Measurements from ENCODE around the gene CCBE1.

Gene CCBE1

DNA sequence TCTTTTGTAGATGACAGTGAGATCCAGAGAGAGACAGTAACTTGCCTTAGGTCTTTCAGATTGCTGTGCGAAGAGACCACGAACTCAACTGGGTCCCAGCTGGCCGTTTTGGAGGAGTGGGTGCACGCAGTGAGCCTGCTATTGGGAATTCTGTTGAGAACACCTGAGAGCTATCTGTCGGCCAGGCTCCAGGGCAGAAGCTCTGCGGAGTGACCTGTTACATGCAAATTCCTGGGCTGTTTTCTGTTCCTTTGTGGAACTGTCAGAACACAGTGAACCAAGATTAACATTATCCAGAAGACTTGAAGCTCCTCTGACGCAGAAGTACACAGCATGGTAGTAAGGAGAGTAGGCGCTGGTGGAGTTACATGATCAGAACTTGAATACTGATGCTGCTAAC is 238.6 kb downstream of the CCBE1 start:
- TF ChIP-seq, protein P1, sequence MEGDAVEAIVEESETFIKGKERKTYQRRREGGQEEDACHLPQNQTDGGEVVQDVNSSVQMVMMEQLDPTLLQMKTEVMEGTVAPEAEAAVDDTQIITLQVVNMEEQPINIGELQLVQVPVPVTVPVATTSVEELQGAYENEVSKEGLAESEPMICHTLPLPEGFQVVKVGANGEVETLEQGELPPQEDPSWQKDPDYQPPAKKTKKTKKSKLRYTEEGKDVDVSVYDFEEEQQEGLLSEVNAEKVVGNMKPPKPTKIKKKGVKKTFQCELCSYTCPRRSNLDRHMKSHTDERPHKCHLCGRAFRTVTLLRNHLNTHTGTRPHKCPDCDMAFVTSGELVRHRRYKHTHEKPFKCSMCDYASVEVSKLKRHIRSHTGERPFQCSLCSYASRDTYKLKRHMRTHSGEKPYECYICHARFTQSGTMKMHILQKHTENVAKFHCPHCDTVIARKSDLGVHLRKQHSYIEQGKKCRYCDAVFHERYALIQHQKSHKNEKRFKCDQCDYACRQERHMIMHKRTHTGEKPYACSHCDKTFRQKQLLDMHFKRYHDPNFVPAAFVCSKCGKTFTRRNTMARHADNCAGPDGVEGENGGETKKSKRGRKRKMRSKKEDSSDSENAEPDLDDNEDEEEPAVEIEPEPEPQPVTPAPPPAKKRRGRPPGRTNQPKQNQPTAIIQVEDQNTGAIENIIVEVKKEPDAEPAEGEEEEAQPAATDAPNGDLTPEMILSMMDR (IDR thresholded peaks at IDR 0.05; ENCODE audit: low read length, missing control alignments) = no peak
- H3K4me3 ChIP-seq (replicated peaks; ENCODE audit: low read depth, low read length) = no peak overlapping the region
- no peak for DNase-seq (ENCODE audit: low read depth)

DNA sequence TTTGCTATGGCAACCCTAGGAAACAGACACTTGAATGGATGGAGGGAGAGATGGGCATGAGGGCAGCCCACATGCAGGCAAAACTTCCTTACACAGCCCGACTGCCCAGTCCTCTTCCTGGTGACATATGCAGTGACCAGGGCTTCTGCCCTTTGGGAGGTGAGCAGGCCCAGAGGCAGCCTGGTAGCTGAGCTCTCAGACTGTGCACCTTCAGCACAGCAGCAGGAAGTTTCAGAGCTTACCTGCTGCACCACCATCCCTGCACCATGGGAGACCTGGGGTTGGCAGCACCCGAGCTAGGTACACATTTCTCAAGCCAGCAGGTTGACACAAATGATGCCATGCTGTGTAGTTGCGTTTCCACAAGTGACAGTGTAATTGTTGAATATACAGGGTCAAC is 240.6 kb downstream of the CCBE1 start:
- DNase-seq (ENCODE audit: low read depth) = no peak

DNA sequence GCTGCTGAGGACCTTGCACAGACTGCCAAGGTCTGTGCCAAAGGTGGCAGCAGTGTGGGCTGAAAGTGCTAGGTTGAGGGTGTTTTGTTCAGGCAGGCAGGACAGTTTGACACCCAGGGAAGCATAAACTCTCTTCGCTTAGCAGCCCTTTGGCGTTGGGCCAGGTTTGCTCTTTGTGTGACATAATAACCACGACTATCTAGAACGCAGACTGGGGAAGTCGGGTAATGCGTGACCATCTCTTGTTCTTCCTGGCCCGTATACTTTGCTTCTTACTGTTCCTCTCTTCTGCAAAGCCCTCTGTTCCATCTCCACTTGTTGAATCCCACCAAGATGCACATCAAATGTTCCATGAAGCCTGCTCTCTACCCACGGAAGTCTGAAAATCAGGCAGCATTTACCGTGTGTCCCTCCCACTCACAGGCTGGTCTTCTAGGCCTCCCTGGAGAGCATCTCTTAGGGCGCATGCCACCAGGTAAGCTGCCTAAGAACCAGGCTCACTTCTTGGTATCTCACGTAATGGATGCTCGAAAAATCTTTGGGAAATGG is 241.4 kb downstream of the CCBE1 start:
- TF ChIP-seq, protein P1 (IDR thresholded peaks at IDR 0.05; ENCODE audit: low read length, missing control alignments) = no peak
- no peak for DNase-seq (ENCODE audit: low read depth)
- no peak overlapping the region for H3K4me3 ChIP-seq (replicated peaks; ENCODE audit: low read depth, low read length)

More for the DNA sequence above, 240.6 kb downstream of the CCBE1 start:
- TF ChIP-seq, protein P1 (IDR thresholded peaks at IDR 0.05; ENCODE audit: low read length, missing control alignments) = no peak
- no peak overlapping the region for H3K4me3 ChIP-seq (replicated peaks; ENCODE audit: low read depth, low read length)

DNA sequence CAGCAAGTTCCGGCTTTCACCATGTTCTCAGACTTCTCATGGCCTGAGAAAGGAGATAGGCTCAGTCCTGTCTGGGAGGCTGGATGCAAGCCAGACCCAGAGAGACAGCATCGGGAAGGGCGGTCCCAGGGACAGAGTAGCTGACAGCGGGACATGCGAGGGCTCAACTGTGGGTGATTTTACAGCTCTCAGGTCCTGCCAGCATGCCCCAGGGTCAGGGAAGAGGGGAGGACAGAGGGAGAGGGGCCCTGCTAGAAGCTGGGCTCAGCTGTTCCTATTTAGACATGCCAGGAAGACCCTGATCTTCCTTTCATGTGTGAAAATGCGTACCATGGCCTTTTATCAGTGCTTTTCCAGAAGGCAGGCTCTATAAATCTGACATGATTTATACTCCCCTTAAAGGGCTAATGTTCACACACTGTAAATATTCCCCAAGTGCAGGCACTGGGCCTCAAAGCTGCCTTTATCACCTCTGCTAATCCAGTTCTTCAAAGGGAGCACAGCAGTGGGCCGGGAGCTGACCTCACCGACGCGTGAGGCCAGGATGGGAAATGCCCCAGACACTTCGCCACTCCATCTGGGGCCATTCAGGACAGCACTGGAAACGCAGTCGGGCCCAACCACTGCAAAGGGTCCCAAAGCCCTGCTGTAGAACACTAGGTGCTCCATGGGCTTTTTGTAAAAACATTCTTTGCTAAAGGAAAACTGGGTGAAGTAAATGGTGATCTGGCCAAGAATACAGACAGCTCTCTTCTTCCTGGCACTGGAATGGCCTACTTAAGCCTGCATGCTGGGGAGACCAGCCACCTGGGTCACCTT is 242.1 kb downstream of the CCBE1 start:
- DNase-seq (ENCODE audit: low read depth) = no peak
- TF ChIP-seq, protein P1 (IDR thresholded peaks at IDR 0.05; ENCODE audit: low read length, missing control alignments) = no peak
- no peak overlapping the region for H3K4me3 ChIP-seq (replicated peaks; ENCODE audit: low read depth, low read length)

DNA sequence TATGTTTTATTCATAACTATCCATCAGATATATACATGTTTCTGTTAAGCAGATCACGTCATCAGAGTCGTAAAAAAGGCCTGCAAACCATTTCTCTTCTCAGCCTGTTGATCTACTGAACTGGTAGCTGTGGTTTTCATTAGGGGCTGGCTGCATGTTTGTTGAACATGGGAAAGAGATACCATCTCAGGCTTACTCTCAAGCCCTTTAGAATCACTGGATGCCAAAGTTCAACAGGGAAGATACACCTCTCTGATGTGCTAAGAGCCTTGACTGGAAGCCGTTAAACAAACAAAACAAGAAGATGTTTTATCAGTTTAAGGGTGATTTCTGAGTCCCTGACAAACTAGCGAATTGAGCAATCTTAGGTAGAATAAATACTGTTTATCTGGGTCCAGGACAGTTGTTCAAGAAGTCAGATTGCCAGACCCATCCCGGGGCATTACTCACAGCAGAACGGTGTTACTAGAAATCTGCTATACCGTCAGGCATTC is 243.7 kb downstream of the CCBE1 start:
- no peak for DNase-seq (ENCODE audit: low read depth)

DNA sequence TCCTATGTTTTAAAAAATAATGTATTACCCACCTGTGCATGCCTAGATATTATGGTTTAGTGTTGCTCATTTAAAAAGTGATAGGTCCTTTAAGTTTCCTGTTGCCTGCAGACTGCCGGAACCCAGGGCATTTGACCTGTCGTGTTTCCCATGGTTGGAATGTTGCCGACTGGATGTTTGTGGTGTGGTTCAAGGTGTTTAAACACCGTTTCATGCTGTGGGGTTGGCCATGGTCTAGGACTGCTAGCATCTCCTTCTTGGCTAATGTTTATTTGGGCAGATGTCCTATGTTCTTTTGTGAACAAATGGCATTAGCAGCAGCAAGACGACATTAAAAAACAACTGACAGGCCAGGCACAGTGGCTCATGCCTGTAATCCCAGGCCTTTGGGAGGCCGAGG is 245.3 kb downstream of the CCBE1 start:
- TF ChIP-seq, protein P1 (IDR thresholded peaks at IDR 0.05; ENCODE audit: low read length, missing control alignments) = no peak
- H3K4me3 ChIP-seq (replicated peaks; ENCODE audit: low read depth, low read length) = no peak overlapping the region
- no peak for DNase-seq (ENCODE audit: low read depth)

More for the DNA sequence above, 243.7 kb downstream of the CCBE1 start:
- TF ChIP-seq, protein P1 (IDR thresholded peaks at IDR 0.05; ENCODE audit: low read length, missing control alignments) = no peak
- no peak overlapping the region for H3K4me3 ChIP-seq (replicated peaks; ENCODE audit: low read depth, low read length)

All from fibroblast of pulmonary artery (primary cell).